DOHH2 (cell line): Measurements from ENCODE around the gene GJA5.

Experiments
- H3F3A ChIP-seq: fragments of 200-600 bp; sonication (generic), shearing (Covaris generic); 2 replicates; pipeline ENCODE4 v1.6.0; 2016; ENCODE audit warnings: antibody characterized with exemption, mild to moderate bottlenecking; ENCODE audit not compliant: control insufficient read depth, insufficient read depth
- H3K27ac ChIP-seq: fragments of 200-600 bp; sonication (generic); 2 replicates; pipeline ENCODE4 v1.5.1; 2014; ENCODE audit warnings: low read depth, mild to moderate bottlenecking, low read length, moderate library complexity
- H3K27me3 ChIP-seq: fragments of 200-600 bp; sonication (generic); 2 replicates; pipeline ENCODE4 v1.6.1; 2014; ENCODE audit warnings: mild to moderate bottlenecking, low read length, mixed read lengths; ENCODE audit not compliant: control insufficient read depth
- H3K36me3 ChIP-seq: fragments of 200-600 bp; sonication (generic); 2 replicates; pipeline ENCODE4 v1.6.1; 2014; ENCODE audit warnings: mild to moderate bottlenecking, low read length, moderate library complexity, mixed read lengths; ENCODE audit not compliant: control insufficient read depth
- H3K4me1 ChIP-seq: fragments of 200-600 bp; sonication (generic); 2 replicates; pipeline ENCODE4 v1.6.1; 2014; ENCODE audit warnings: mild to moderate bottlenecking, low read length, mixed read lengths; ENCODE audit not compliant: control insufficient read depth
- H3K4me2 ChIP-seq: fragments of 200-600 bp; sonication (generic); 2 replicates; pipeline ENCODE4 v1.6.0; 2014; ENCODE audit warnings: mild to moderate bottlenecking, low read length, moderate library complexity
- H3K4me3 ChIP-seq: fragments of 200-600 bp; sonication (generic); 2 replicates; pipeline ENCODE4 v1.5.1; 2014; ENCODE audit warnings: mild to moderate bottlenecking, low read length, mixed read lengths
- H3K79me2 ChIP-seq: fragments of 200-600 bp; sonication (generic); 2 replicates; pipeline ENCODE4 v1.6.1; 2014; ENCODE audit warnings: mild to moderate bottlenecking, low read length, mixed read lengths; ENCODE audit not compliant: control insufficient read depth
- H3K9me2 ChIP-seq: fragments of 200-600 bp; sonication (generic); replicated peaks from 2 replicates; pipeline ENCODE4 v1.6.1; 2014; ENCODE audit warnings: mild to moderate bottlenecking, low read length, mixed read lengths; ENCODE audit not compliant: control insufficient read depth
- H3K9me3 ChIP-seq: fragments of 200-600 bp; sonication (generic); 2 replicates; pipeline ENCODE4 v1.6.1; 2014; ENCODE audit warnings: antibody characterized with exemption, low read length, mixed read lengths; ENCODE audit not compliant: control insufficient read depth, insufficient read depth
- H4K20me1 ChIP-seq: fragments of 200-600 bp; sonication (generic); 2 replicates; pipeline ENCODE4 v1.6.0; 2014; ENCODE audit warnings: low read depth, mild to moderate bottlenecking, antibody characterized with exemption, low read length, moderate library complexity; ENCODE audit not compliant: control insufficient read depth, insufficient read depth
- EZH2phosphoT487 ChIP-seq: fragments of 200-600 bp; sonication (generic); IDR thresholded peaks from 2 replicates; pipeline ENCODE4 v1.6.1; 2017; ENCODE audit warnings: borderline replicate concordance, mild to moderate bottlenecking, antibody characterized with exemption, low read length, moderate library complexity, mixed read lengths
- TF ChIP-seq, protein P1 (sequence below): fragments of 200-600 bp; sonication (generic); IDR thresholded peaks from one replicate; pipeline ENCODE4 v1.5.1; 2014; ENCODE audit warnings: antibody characterized with exemption, mild to moderate bottlenecking, low read depth, low read length; ENCODE audit not compliant: poor library complexity, severe bottlenecking

The GJA5 gene

DNA sequence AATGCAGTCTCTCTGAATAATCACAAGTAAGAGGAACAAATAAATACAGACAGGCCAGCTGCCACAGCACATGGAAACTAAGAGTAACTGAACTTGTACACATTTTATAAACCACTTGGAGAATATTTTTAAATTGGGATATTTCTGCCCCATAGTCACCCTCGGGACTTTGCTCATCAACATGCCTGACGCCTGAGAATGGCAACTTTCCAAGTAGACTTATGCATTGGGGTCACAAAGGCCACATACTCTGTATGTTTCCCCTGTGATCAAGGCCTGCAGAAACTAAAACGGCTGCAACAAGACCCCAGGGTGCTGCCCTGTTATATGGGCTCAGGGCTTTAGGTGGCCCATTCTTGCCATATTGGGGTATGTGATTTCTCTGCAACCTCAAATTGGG lies 38.3 kb upstream of the GJA5 start:
- H3K4me3 ChIP-seq = no peak overlapping the region
- H4K20me1 ChIP-seq = no peaks in the 10 kb centered on the region
- H3K9me2 ChIP-seq = no peaks in the 10 kb centered on the region
- no peak overlapping the region for H3K4me2 ChIP-seq
- no peaks in the 10 kb centered on the region for H3F3A ChIP-seq
- no peaks in the 10 kb centered on the region for H3K36me3 ChIP-seq
- TF ChIP-seq, protein P1, sequence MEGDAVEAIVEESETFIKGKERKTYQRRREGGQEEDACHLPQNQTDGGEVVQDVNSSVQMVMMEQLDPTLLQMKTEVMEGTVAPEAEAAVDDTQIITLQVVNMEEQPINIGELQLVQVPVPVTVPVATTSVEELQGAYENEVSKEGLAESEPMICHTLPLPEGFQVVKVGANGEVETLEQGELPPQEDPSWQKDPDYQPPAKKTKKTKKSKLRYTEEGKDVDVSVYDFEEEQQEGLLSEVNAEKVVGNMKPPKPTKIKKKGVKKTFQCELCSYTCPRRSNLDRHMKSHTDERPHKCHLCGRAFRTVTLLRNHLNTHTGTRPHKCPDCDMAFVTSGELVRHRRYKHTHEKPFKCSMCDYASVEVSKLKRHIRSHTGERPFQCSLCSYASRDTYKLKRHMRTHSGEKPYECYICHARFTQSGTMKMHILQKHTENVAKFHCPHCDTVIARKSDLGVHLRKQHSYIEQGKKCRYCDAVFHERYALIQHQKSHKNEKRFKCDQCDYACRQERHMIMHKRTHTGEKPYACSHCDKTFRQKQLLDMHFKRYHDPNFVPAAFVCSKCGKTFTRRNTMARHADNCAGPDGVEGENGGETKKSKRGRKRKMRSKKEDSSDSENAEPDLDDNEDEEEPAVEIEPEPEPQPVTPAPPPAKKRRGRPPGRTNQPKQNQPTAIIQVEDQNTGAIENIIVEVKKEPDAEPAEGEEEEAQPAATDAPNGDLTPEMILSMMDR = no peak
- no peak for TF ChIP-seq EZH2phosphoT487
- H3K27ac ChIP-seq = no peak overlapping the region
- H3K27me3 ChIP-seq = 0 out of 2 replicates have a peak, but pooled peaks cover 4% of the 10 kb centered on the region
- no peaks in the 10 kb centered on the region for H3K79me2 ChIP-seq
- H3K4me1 ChIP-seq = no peaks in the 10 kb centered on the region
- no peaks in the 10 kb centered on the region for H3K9me3 ChIP-seq

DNA sequence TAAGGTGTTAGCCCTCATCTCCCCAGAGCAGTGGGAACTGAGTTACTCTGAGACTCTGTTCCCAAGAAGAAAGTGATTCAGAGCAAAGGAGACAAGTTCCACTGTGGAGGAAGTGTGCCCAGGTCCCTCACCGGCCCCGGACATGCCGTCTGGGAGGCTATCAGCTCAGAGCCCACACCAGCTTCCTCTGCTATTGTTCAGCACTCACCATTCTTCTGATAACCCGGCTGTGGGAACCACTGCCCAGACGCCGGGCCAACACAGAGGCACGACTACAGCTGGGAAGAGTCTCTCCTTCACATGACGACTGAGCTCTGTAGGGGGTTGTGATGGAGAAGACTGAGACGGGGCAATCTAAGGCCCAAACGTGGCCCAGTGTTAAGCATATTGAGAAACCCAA lies 34.2 kb upstream of the GJA5 start:
- Histone ChIP-seq H3K9me2 (no peaks in the 10 kb centered on the region), H3K36me3 (no peaks in the 10 kb centered on the region), H3K79me2 (no peaks in the 10 kb centered on the region), H3K4me1 (no peaks in the 10 kb centered on the region), H3K4me2 (no peak overlapping the region), H3K27me3 (0 out of 2 replicates have a peak, but pooled peaks cover 7% of the 10 kb centered on the region), H3K4me3 (no peak overlapping the region), H4K20me1 (no peaks in the 10 kb centered on the region), H3K27ac (no peak overlapping the region), H3F3A (no peaks in the 10 kb centered on the region), H3K9me3 (no peaks in the 10 kb centered on the region)
- no peak for TF ChIP-seq EZH2phosphoT487
- TF ChIP-seq, protein P1 = no peak

DNA sequence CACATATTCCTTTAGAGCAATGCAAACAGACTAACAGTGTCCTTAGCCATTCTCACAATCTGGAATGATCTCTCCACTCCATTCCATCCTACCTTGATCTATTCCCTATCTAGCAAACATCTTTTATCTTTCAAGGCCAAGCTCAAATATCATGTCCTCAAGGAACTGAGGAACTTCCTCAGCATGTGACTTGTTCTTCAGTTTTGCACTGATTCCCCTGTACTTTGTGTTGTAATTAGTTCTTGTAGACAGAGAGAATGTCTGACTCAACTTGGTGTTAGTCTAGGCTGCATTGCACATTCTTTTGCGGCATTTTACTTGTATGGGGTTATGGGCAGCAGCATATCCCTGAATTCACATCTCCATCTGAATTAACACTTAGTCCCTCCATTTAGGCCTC lies 31.5 kb upstream of the GJA5 start:
- no peak overlapping the region for H3K4me3 ChIP-seq
- no peaks in the 10 kb centered on the region for H3F3A ChIP-seq
- H3K9me3 ChIP-seq = no peaks in the 10 kb centered on the region

More for the DNA sequence above, 31.5 kb upstream of the GJA5 start:
- H3K9me2 ChIP-seq = no peaks in the 10 kb centered on the region
- TF ChIP-seq, protein P1 = no peak
- TF ChIP-seq EZH2phosphoT487 = no peak
- H3K4me2 ChIP-seq = no peak overlapping the region
- no peaks in the 10 kb centered on the region for H3K79me2 ChIP-seq
- H3K27me3 ChIP-seq = 0 out of 2 replicates have a peak, but pooled peaks cover 7% of the 10 kb centered on the region
- no peaks in the 10 kb centered on the region for H3K4me1 ChIP-seq
- H3K27ac ChIP-seq = no peak overlapping the region
- no peaks in the 10 kb centered on the region for H3K36me3 ChIP-seq
- no peaks in the 10 kb centered on the region for H4K20me1 ChIP-seq
